Posterior cingulate gyrus (tissue), 11 donors: ENCODE results near the gene GBA3.

Experiments
- DNase-seq, 10 donors: peaks; one replicate each; pipeline versions ENCODE4 v3.0.0 to v3.0.0-alpha.2; 2020 to 2021; ENCODE audit warnings: mixed read lengths in 3 of 10
- intact Hi-C: fragments of 100-400 bp; cut with DNase I; formaldehyde crosslinking; loops from one replicate; pipeline ENCODE4 v1.15.1; 2023

GBA3 gene

DNA sequence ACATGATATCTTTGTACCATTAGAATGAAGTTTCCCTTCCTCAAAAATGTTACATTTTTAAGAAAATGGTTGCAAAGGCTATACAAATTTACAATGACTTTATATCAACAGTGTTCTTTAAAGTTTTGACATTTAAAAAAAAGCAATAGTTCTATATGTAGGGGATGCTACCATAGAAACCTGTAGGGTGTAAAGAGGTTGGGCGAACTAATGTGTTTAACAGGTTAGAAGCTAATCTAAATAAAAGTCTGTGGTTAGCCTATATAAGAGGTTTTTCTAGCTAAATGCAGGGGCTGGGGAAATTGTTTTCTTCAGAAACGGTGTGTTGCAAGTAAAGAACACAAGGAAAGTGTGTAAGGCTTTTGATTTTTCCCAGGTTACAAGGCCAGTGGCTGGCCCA, 73.3 kb downstream of the GBA3 start:
- DNase-seq, result no peak
- intact Hi-C loops, result no loop called here

DNA sequence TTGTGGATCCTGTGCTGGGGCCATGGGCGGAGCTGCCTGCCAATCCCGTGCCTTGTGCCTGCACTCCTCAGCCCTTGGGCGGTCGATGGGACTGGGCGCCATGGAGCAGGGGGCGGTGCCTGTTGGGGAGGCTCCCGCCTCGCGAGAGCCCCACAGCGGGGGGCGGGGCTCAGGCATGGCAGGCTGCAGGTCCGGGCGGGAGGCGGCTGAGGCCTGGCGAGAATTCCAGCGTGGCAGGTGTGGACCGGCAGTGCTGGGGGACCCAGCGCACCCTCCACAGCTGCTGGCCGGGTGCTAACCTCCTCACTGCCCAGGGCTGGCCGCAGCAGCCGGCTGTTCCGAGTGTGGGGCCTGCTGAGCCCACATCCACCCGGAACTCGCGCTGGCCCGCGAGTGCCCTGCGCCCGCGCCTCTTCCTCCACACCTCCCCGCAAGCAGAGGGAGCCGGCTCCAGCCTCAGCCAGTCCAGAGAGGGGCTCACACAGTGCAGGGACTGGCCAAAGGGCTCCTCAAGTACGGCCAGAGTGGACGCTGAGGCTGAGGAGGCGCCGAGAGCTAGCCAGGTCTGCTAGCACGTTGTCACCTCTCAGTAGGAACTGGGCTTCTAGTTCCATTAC, 85.9 kb downstream of the GBA3 start:
- intact Hi-C loops, result no loop called here
- DNase-seq, result peak in 3 of 10 donors; percentile 65 to 76 (median 69)

DNA sequence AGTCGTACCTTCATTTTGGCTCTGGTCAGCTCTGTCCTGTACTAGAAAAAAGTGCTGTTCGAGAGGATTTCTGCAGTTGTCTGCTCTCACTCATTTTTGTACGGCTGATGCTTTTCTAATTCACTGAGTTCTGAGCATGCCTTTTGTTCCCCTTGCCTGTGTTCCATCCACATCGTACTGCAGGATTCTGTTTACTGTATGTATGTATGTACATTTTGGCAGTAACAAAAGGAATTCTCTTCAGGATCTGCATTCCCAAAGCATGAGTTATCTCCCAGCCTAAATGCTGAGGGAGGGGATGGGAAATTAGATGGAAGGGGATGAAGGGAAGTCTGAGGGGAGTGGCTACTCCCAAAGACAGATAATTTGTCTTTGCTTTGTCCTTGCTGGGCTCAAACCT, 87.6 kb downstream of the GBA3 start:
- DNase-seq, result no peak
- intact Hi-C loops, result no loop called here

DNA sequence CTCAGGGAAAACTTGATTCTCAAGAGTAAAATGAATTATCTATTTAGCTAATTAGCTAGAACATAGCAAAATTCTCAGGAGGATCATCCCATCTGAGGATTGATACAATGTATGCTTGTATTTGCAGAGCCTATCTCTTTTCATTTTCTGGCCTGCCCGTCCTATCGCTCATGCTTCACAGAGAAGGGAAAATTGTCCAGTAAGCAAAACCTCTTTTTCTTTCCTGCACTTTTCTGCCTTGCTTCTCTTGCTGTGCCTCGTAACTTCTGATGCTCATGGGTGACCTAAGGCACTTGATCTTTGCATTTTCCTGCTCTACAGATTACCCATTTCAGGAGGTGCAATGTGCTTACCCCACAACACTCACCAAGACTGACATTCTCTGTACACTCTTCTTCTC, 88.1 kb downstream of the GBA3 start:
- no peak for DNase-seq
- intact Hi-C loops, result no loop called here

DNA sequence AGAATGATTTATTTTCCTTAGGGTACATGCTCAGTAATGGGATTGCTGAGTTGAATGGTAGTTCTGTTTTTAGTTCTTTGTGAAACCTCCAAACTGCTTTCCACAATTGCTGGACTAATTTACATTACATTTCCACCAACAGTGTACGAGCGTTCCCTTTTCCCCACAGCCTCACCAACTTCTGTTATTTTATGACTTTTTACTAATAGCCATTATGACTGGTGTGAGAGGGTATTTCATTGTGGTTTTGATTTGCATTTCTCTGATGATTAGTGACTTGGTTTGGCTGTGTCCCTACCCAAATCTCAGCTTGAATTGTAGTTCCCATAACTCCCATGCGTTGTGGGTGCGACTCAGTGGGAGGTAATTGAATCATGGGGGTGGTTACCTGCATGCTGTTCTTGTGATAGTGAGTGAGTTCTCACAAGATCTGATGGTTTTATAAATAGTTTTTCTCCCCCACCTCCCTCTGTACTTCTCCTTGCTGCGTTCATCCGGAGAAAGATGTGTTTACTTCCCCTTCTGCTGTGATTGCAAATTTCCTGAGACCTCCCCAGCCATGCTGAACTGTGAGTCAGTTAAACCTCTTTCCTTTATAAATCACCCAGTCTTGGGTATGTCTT, 95.1 kb downstream of the GBA3 start:
- intact Hi-C loops, result no loop called here
- no peak for DNase-seq

DNA sequence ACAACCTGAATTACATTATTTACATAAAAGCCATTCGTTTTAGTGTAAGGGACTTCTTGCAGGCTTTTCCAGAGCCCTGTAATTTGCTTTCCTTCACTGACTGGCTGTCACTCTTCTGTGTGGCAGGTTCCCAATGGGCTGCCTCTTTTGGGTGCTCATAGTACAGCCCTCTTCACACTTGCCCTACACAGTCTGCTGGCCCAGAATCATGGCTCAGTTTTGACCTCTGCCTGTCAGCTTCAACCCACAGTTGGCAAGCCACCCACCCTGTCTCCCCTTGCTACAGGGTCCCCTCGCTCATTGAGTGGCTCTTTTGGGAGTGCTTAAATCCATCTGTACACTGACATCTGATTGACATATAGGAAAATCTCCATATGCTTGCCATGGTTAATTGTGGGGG, 97.9 kb downstream of the GBA3 start:
- DNase-seq, result no peak
- intact Hi-C loops, result no loop called here

DNA sequence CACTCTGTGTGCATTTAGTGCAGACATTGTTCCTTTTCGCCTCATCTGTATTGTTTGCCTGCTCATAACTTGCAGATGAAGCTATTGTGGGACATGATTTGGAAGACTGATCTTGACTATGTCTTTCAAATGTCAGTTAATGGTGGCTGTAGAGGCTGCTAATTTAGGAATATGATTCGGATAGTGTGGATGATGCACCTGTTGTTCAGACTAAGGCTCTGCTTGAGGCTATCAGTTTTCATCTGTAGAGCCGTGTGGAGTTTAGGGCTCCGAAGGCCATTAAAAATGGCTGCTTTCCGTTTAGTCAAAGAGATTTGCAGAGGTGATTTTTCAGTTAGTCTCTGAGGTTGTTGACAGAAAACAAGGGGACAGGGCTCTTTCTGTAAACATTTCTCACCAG, 102.0 kb downstream of the GBA3 start:
- intact Hi-C loops, result no loop called here
- no peak for DNase-seq

DNA sequence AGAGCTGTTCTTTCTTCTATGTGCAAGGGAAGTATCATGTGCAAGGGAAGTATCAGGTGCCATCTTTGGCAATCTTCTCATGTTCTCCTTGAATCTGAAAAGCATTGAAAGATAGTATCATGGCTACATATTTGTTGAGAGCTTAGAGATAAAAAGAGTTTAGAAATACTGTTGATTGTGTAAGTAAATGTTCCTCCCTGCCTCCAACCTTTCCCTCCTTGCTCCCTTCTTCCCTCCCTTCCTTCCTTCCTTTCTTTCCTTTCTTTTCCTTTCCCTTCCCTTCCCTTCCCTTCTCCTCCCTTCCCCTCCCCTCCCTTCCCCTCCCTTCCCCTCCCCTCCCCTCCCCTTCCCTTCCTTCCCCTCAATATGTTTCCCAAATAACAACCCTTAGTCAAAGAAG, 108.7 kb downstream of the GBA3 start:
- no peak for DNase-seq
- intact Hi-C loops, result no loop called here

DNA sequence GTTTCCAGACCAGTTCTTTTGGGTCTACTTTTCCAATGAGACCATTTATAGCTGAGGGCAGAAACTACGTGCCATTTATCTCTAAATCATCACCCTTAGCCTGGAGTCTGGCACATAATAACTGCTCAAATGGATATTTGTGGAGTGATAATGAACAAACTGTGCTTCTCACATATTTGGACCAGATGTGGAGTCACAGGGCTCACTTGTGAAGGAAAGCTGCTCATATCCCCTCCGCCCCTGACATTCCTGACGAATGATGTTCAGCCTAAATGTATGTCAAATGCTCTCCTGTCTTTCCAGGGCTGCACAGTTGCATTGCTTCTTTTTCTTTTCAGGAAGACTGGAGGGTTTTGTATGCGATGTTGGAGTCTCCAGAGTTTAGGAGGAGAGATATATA, 110.1 kb downstream of the GBA3 start:
- intact Hi-C loops, result no loop called here

DNA sequence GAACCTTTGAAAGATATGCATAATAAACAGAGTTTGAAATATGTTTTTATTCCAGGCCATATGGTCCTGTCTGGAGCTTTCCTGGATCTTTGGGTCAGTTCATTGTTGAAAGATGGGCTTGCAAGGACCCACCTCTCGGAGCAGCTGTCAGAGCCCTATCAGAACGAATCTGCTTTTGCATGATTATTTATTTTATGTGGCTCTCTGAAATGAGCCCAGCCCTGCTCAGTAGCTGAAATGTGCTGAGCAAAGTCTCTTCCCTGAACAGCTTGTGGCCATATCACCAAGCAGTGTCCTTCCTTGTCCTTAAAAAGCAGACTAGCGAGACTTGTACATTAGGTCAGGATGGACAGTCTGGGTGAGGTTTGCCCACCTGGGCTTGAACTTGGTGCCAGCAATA, 110.8 kb downstream of the GBA3 start:
- intact Hi-C loops, result no loop called here
- no peak for DNase-seq

More for the DNA sequence above, 110.1 kb downstream of the GBA3 start:
- no peak for DNase-seq

DNA sequence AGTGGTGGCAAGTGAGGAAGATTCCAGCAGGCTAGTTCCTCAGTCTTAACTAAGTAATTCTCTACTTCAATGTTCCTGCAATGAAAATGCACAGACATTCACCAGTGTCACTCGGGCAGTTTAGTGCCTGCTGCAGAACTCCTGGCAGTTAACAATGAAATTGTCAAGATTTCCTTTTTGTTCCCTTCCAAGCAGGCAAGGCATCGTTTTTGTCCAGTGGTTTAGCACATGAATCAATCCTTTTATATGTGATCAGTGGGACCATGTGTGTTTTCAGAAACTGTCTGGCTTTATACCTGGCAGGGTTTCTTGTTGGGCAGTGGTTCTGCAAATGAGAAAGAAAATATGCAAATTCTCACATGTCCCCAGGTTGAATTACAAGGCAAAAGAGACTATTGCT, 122.2 kb downstream of the GBA3 start:
- DNase-seq, result no peak
- intact Hi-C loops, result no loop called here

DNA sequence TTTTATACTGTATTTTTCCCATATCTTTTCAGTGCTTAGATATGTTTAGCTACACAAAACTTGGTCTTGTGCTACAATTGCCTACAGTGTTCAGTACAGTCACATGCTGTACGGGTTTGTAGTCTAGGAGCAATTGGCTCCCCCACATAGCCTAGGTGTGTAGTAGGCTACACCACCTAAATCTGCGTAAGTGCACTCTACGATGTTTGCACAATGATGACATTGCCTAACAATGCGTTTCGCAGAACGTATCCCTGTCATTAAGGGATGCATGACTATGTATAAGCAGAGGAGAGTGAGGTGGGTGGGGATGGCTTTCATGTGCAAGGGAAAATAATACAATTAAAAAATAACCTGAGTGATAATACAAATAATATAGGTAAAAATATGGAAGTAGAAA, 131.4 kb downstream of the GBA3 start:
- intact Hi-C loops, result no loop called here
- no peak for DNase-seq

DNA sequence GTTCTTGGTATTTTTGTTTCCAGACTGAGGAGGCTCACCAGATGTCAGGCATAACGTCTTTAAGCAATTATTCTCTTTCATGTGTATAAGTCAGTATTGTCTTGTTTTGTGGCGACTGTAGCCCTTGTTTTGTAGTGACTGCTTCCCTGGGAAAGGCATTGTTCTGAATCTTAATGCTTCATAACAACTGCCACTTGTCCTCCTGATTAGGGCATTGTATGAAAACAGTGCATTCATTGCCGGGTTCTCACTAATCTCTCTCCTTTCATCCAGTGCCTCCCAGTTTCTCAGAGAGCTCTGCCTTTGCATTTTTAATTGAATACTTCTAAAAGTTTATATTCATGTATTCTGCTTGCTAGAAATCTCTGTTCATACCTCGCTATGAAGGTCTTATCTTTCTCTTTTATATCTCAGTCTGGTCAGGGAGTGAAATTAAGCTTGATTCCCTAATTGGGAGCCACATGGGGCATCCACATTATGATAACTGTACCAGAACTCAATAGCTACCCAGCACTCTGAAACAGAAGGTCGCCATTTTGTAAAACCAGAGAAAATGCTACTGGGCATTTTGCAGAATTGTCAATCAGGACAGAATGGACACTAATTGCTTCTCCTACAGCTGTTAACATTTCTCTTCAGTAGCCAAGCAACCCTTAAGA, 149.8 kb downstream of the GBA3 start:
- no peak for DNase-seq
- intact Hi-C loops, result no loop called here

DNA sequence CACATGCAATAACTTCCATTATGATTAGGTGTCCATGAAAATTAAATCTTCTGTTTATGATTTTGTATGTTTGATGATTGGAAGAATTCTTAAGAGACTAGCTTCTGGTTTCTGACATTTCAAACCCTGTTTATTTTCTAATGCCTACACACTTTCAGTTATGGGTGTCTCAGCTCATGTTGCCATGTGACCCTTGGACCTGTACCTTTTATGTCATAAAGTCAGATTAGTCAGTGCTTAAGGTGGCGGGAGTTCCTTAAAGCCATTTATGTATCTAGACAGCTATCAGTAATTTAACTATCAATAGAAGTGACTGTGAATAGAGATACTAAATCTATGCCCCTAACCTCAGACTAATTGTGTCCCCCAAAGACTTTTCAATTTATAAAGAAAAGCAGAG, 155.6 kb downstream of the GBA3 start:
- intact Hi-C loops, result no loop called here
- DNase-seq, result no peak

DNA sequence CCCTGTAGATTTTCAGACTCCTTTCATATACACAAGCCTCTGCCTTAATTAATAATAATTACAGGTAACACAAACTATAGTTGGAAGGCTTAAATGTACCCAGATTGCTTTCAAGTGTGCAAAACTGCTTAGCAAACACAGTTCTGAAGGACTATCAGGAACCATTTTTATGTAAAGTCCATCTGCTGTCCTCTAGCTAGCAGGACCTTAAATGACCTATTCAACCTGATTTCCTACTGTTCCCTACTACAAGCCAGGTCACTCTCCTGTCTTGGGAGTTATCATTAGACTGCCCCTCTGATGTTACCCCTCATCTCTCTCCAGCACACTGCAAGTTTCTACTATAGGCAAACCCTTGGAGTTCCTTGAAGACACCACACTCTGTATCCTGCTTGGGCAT, 157.3 kb downstream of the GBA3 start:
- DNase-seq, result no peak

DNA sequence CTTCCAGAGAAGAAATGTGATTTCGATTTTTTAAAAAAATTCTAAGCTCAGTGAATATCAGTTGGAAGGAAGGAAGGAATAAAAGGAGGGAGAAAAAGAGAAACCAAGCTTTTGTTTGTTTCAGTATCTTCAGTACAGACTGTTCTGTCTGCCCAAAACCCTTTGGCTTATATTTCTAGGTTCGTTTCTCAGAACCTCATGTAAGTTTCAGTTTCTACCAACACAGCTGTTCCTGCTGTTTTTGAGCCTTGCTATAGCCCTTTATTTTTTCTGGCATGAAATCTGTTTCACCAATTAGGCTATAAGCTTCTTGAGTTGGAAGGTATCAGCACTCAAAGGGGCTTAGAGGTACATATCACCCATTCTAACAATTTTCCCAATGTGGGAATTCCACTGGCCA, 157.9 kb downstream of the GBA3 start:
- intact Hi-C loops, result no loop called here
- no peak for DNase-seq

More for the DNA sequence above, 157.3 kb downstream of the GBA3 start:
- intact Hi-C loops, result no loop called here

DNA sequence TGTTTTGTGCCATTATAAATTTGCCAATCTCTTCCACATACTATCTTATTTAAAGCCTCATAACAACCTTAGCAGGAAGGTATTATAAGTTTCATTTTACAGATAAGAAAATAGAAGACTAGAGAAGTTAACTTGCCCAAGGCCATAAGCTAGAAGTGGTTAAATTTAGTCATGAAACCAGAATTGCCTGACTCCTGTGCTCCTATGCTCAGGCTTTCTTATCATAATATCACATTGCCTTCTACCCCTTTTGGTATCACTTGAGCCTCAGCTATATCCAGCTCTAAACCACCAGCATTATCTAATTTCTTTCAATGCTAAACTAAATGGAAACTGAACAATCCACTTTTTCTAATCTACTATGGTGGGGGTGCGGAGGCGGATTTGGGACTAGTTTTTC, 164.7 kb downstream of the GBA3 start:
- no peak for DNase-seq
- intact Hi-C loops, result no loop called here

DNA sequence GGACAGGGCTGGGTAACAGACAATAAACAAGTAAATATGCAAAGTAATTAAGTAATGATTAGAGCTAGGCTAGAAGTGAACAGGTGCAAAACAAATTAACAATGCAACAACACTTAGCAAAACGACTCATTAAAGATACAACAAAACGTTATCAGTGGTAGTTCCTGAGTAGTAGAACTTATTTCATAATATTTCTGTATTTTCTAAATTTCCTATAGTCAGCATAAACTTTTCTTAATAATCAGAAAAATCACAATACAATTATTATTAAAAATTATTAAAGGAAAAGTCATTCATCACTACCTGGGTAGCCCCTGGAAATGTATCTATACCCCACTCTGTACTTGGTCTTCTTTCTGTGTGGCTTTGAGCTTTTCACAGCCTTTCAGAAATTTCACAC, 166.6 kb downstream of the GBA3 start:
- DNase-seq, result no peak
- intact Hi-C loops, result no loop called here
